ENCODE results near the gene SYCP2L. TPM values are rescaled to one million over a fixed set of nuclear protein-coding genes. Genes with fewer than 3 reads are reported as not detected.

Gene SYCP2L
- total and polyA plus RNA-seq, 2 experiments from 2014 or later: 10.5 to 11.0 TPM

- H3K9me3 Mint-ChIP-seq: no peaks in the 10 kb centered on the region
- no peak overlapping the region for H3K4me3 Mint-ChIP-seq
- TF ChIP-seq REST (IDR thresholded peaks at IDR 0.05; ENCODE audit: unreplicated experiment) (no peak), ZNF114 (CRISPR knock-in tag; IDR thresholded peaks at IDR 0.05) (no peak), EZH2phosphoT487 (IDR thresholded peaks at IDR 0.05; ENCODE audit: unreplicated experiment) (no peak), ZNF462 (CRISPR knock-in tag; IDR thresholded peaks at IDR 0.05) (no peak), EZH2 (IDR thresholded peaks at IDR 0.05; ENCODE audit: low read depth, unreplicated experiment) (no peak), ETS1 (IDR thresholded peaks at IDR 0.05) (no peak), CREB1 (CRISPR knock-in tag; IDR thresholded peaks at IDR 0.05; ENCODE audit: low read depth) (no peak)
- no peaks in the 10 kb centered on the region for H3K27me3 ChIP-seq (ENCODE audit: insufficient read depth)
- H3K9me2 ChIP-seq (ENCODE audit: insufficient read depth): no peaks in the 10 kb centered on the region
- peaks cover 3% of the 10 kb centered on the region for H3K27me3 Mint-ChIP-seq (ENCODE audit: insufficient read depth, low read depth, poor library complexity)
- no peaks in the 10 kb centered on the region for H4K20me1 ChIP-seq (replicated peaks; ENCODE audit: insufficient read depth)
- peak; percentile 88 for ATAC-seq
- no peaks in the 10 kb centered on the region for H3K36me3 ChIP-seq (ENCODE audit: insufficient read depth)
- H3K4me1 Mint-ChIP-seq: peaks cover 23% of the 10 kb centered on the region
- DNase-seq (ENCODE audit: low spot score): no peak
- H3K4me2 ChIP-seq: peak overlapping the region; percentile 50
- H3F3A ChIP-seq (replicated peaks; ENCODE audit: low read depth): no peaks in the 10 kb centered on the region; the same call in 1 of the 2 replicates
- H3K36me3 Mint-ChIP-seq (ENCODE audit: low read depth): no peaks in the 10 kb centered on the region
- H3K4me3 ChIP-seq: no peak overlapping the region
- H2AFZ ChIP-seq: peak overlapping the region; percentile 60; the same call in 1 of the 2 replicates
- no peak overlapping the region for H3K27ac Mint-ChIP-seq
- H3K4me1 ChIP-seq (ENCODE audit: insufficient read depth): peaks cover 13% of the 10 kb centered on the region
- no peaks in the 10 kb centered on the region for H3K79me2 ChIP-seq (replicated peaks; ENCODE audit: insufficient read depth)
- no peak overlapping the region for H3K27ac ChIP-seq (ENCODE audit: low read depth)
Measured at GRCh38 chr6:10995114-10995707, 108.4 kb downstream of the SYCP2L start.
